H9 (cell line): ENCODE results near the gene PLD1. TPM values are rescaled to one million over a fixed set of nuclear protein-coding genes. Genes with fewer than 3 reads are reported as not detected.

Experiments used
- DNase-seq: peaks from one replicate; pipeline ENCODE4 v3.0.0-alpha.2; 2017
- H2AFZ ChIP-seq: one replicate; pipeline ENCODE4 v1.6.1; 2013; ENCODE audit warnings: mild to moderate bottlenecking, low read length, control low read depth, moderate library complexity
- H2AK5ac ChIP-seq: 2 replicates; pipeline ENCODE4 v1.6.1; 2013; ENCODE audit warnings: low read length, control low read depth, mixed read lengths; ENCODE audit not compliant: insufficient read length
- H2BK120ac ChIP-seq: one replicate; pipeline ENCODE4 v1.6.1; 2013; ENCODE audit warnings: low read depth, mild to moderate bottlenecking, low read length, control low read depth, inconsistent platforms; ENCODE audit not compliant: poor library complexity, severe bottlenecking
- H2BK12ac ChIP-seq: 2 replicates; pipeline ENCODE4 v1.6.1; 2013; ENCODE audit warnings: low read length, control low read depth, mixed read lengths, low read depth; ENCODE audit not compliant: insufficient read length
- H2BK15ac ChIP-seq: 2 replicates; pipeline ENCODE4 v1.6.1; 2013; ENCODE audit warnings: low read depth, low read length, control low read depth
- H2BK20ac ChIP-seq: one replicate; pipeline ENCODE4 v1.6.1; 2013; ENCODE audit warnings: low read depth, mild to moderate bottlenecking, low read length, control low read depth, inconsistent platforms; ENCODE audit not compliant: poor library complexity, severe bottlenecking
- H2BK5ac ChIP-seq: 2 replicates; pipeline ENCODE4 v1.6.1; 2013; ENCODE audit warnings: low read length, control low read depth, mixed read lengths; ENCODE audit not compliant: insufficient read length
- H3K14ac ChIP-seq: 2 replicates; pipeline ENCODE4 v1.6.1; 2013; ENCODE audit warnings: low read length, control low read depth; ENCODE audit not compliant: insufficient read depth
- H3K18ac ChIP-seq: 2 replicates; pipeline ENCODE4 v1.6.1; 2013; ENCODE audit warnings: low read depth, mild to moderate bottlenecking, mixed read lengths, low read length, control low read depth; ENCODE audit not compliant: insufficient read length
- H3K23ac ChIP-seq: 2 replicates; pipeline ENCODE4 v1.6.1; 2013; ENCODE audit warnings: low read length, control low read depth, mixed read lengths, low read depth; ENCODE audit not compliant: insufficient read length
- H3K23me2 ChIP-seq: 2 replicates; pipeline ENCODE4 v1.6.1; 2013; ENCODE audit warnings: low read depth, mild to moderate bottlenecking, mixed read lengths, low read length, control low read depth; ENCODE audit not compliant: insufficient read length, poor library complexity, severe bottlenecking
- H3K27ac ChIP-seq: 2 replicates; pipeline ENCODE4 v1.5.1; 2013; ENCODE audit warnings: low read length, control low read depth, mixed read lengths, low read depth; ENCODE audit not compliant: insufficient read length
- H3K27me3 ChIP-seq: 2 replicates; pipeline ENCODE4 v1.6.1; 2013; ENCODE audit warnings: low read length, control low read depth, inconsistent platforms; ENCODE audit not compliant: insufficient read depth
- H3K4ac ChIP-seq: 2 replicates; pipeline ENCODE4 v1.6.1; 2013; ENCODE audit warnings: low read depth, mild to moderate bottlenecking, control low read depth, inconsistent platforms, low read length, moderate library complexity
- H3K4me1 ChIP-seq: 2 replicates; pipeline ENCODE4 v1.6.1; 2013; ENCODE audit warnings: low read length, control low read depth, inconsistent platforms; ENCODE audit not compliant: insufficient read depth
- H3K4me2 ChIP-seq: 2 replicates; pipeline ENCODE4 v1.6.1; 2013; ENCODE audit warnings: low read length, control low read depth, mixed read lengths; ENCODE audit not compliant: insufficient read length, insufficient read depth
- H3K56ac ChIP-seq: 2 replicates; pipeline ENCODE4 v1.6.1; 2013; ENCODE audit warnings: low read depth, mild to moderate bottlenecking, mixed read lengths, low read length, control low read depth; ENCODE audit not compliant: insufficient read length
- H3K79me1 ChIP-seq: 2 replicates; pipeline ENCODE4 v1.6.1; 2013; ENCODE audit warnings: low read depth, mild to moderate bottlenecking, moderate library complexity, low read length, control low read depth, inconsistent platforms; ENCODE audit not compliant: insufficient read depth, poor library complexity, severe bottlenecking
- H3K79me2 ChIP-seq: 2 replicates; pipeline ENCODE4 v1.6.1; 2013; ENCODE audit warnings: low read length, control low read depth, inconsistent platforms; ENCODE audit not compliant: insufficient read depth
- H3K9ac ChIP-seq: 2 replicates; pipeline ENCODE4 v1.6.1; 2013; ENCODE audit warnings: low read length, control low read depth, mixed read lengths; ENCODE audit not compliant: insufficient read length; ENCODE audit errors: extremely low read depth
- H3K9me3 ChIP-seq: one replicate; pipeline ENCODE4 v1.6.1; 2013; ENCODE audit warnings: low read depth, low read length, inconsistent platforms; ENCODE audit not compliant: control insufficient read depth
- H3T11ph ChIP-seq: one replicate; pipeline ENCODE4 v1.6.1; 2013; ENCODE audit warnings: mild to moderate bottlenecking, low read length, control low read depth, inconsistent platforms
- H4K20me1 ChIP-seq: one replicate; pipeline ENCODE4 v1.6.1; 2013; ENCODE audit not compliant: control insufficient read depth, insufficient read length, insufficient read depth
- H4K5ac ChIP-seq: 2 replicates; pipeline ENCODE4 v1.6.1; 2013; ENCODE audit warnings: low read depth, mild to moderate bottlenecking, mixed read lengths, low read length, control low read depth; ENCODE audit not compliant: insufficient read length
- H4K8ac ChIP-seq: replicated peaks from 2 replicates; pipeline ENCODE4 v1.6.1; 2013; ENCODE audit warnings: low read length, control low read depth, mixed read lengths, low read depth; ENCODE audit not compliant: insufficient read length
- H4K91ac ChIP-seq: 2 replicates; pipeline ENCODE4 v1.6.1; 2013; ENCODE audit warnings: low read depth, mild to moderate bottlenecking, moderate library complexity, mixed read lengths, low read length, control low read depth; ENCODE audit not compliant: insufficient read length
- H3K27ac Mint-ChIP-seq, 3 experiments: 2 replicates in 2 of 3; 3 replicates in 1 of 3; pipeline ENCODE4 v1.8.0; 2020 to 2021; ENCODE audit warnings: mixed read lengths in 3 of 3, mild to moderate bottlenecking in 1 of 3, moderate library complexity in 1 of 3
- H3K27me3 Mint-ChIP-seq: 2 replicates; pipeline ENCODE4 v1.8.0; 2021; ENCODE audit warnings: low read depth, mild to moderate bottlenecking, moderate library complexity, mixed read lengths
- H3K36me3 Mint-ChIP-seq, 3 experiments: 2 replicates in 2 of 3; 3 replicates in 1 of 3; pipeline ENCODE4 v1.8.0; 2020 to 2021; ENCODE audit warnings: low read depth in 3 of 3, mixed read lengths in 3 of 3; ENCODE audit not compliant: insufficient read depth in 1 of 3
- H3K4me1 Mint-ChIP-seq, 2 experiments: 2 replicates each; pipeline ENCODE4 v1.8.0; 2020; ENCODE audit warnings: mixed read lengths in 2 of 2
- H3K4me3 Mint-ChIP-seq, 2 experiments: 2 replicates in 1 of 2; 3 replicates in 1 of 2; pipeline ENCODE4 v1.8.0; 2020 to 2021; ENCODE audit warnings: mild to moderate bottlenecking in 2 of 2, mixed read lengths in 2 of 2, moderate library complexity in 1 of 2
- H3K9me3 Mint-ChIP-seq, 2 experiments: 2 replicates in 1 of 2; 3 replicates in 1 of 2; pipeline ENCODE4 v1.8.0; 2020; ENCODE audit warnings: mild to moderate bottlenecking in 2 of 2, mixed read lengths in 2 of 2, moderate library complexity in 1 of 2
- CTCF ChIP-seq: fragments of 200-600 bp; sonication (generic); conservative IDR thresholded peaks from 3 replicates; pipeline ENCODE4 v1.8.0; 2021; ENCODE audit warnings: antibody characterized with exemption, mild to moderate bottlenecking
- WGBS: extraction: QIAGEN DNeasy Blood & Tissue Kit; methylation state at CpG from one replicate; pipeline ENCODE4 v1.1.7; 2013; ENCODE audit warnings: missing lambda C conversion rate, low lambda C conversion rate, mixed read lengths; ENCODE audit not compliant: insufficient read length; ENCODE audit errors: extremely low coverage; 5-methylcytosine and 5-hydroxymethylcytosine counted together
- total RNA-seq: library from RNA; stranded (reverse); gene quantifications from 2 replicates; pipeline ENCODE4 v1.2.1, GENCODE V29; 2021

Gene PLD1
- total RNA-seq, 1 experiment from 2014 or later = 1.8 TPM

DNA sequence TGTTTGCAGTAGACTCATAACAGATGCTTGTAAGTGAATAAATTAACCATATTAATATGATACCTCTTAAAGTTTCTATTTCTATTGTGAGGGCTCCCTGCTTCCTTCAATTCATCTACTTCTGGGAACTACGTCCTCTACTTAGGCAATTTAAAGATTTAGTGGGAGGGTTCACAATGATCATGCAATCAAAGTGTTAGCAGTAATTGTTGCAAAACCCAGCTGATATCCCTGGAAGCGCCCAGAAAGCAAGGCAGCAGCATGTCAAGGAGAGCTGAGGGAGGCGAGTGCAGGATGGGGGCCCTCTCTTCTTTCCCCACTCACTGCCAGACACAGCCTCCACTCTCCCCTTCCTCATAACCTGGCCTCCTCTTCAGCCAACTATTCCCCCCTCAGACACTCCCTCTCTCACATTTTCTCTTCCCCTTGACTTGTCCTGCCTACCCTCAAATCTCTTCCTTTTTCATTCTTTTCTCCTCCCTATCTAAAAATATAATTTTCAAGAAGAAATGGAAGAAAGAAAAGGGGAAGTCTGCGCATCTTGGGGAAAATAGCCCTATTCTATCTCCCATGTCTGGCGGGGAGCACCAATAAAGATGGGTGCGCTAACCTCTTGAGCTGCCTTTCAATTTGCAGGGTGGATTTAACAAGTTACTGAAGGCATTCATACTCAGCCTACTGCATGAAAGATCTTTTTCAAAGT lies 39.5 kb upstream of the PLD1 start:
- no peak overlapping the region for H3K27ac ChIP-seq
- H3K27me3 ChIP-seq = no peaks in the 10 kb centered on the region
- no peaks in the 10 kb centered on the region for H3K23me2 ChIP-seq
- no peak overlapping the region for H2BK12ac ChIP-seq
- H4K8ac ChIP-seq = no peak overlapping the region
- WGBS = no CpG with 5 or more reads among the region's 6 CpGs
- no peak overlapping the region for H3K4me3 Mint-ChIP-seq
- no peak overlapping the region for H3K23ac ChIP-seq
- no peak overlapping the region for H4K91ac ChIP-seq
- H3T11ph ChIP-seq = no peak overlapping the region
- H2BK5ac ChIP-seq = no peak overlapping the region
- no peak overlapping the region for H3K14ac ChIP-seq
- peaks cover 24% of the 10 kb centered on the region in 2 experiments for H3K9me3 Mint-ChIP-seq
- no peak overlapping the region for H3K4me2 ChIP-seq
- no peak overlapping the region for H2BK15ac ChIP-seq
- H4K20me1 ChIP-seq = no peaks in the 10 kb centered on the region
- no peak overlapping the region for H3K56ac ChIP-seq
- H3K4ac ChIP-seq = no peak overlapping the region
- H2BK20ac ChIP-seq = no peak overlapping the region
- H3K27ac Mint-ChIP-seq = no peak overlapping the region
- H2BK120ac ChIP-seq = no peak overlapping the region
- no peak overlapping the region for H2AFZ ChIP-seq
- peaks cover 5 to 12% of the 10 kb centered on the region in 2 experiments; a peak in 2 of 4 replicates for H3K4me1 Mint-ChIP-seq
- H3K27me3 Mint-ChIP-seq = peaks cover 3% of the 10 kb centered on the region
- H3K36me3 Mint-ChIP-seq = peaks cover 11 to 25% (median 23%) of the 10 kb centered on the region in 3 experiments
- H3K79me2 ChIP-seq = no peaks in the 10 kb centered on the region
- H3K79me1 ChIP-seq = no peaks in the 10 kb centered on the region
- no peak overlapping the region for H3K18ac ChIP-seq
- no peaks in the 10 kb centered on the region for H3K4me1 ChIP-seq
- DNase-seq = no peak
- no peak overlapping the region for H4K5ac ChIP-seq
- no peak for TF ChIP-seq CTCF
- peaks cover 7% of the 10 kb centered on the region for H3K9me3 ChIP-seq
- H3K9ac ChIP-seq = no peak overlapping the region
- no peak overlapping the region for H2AK5ac ChIP-seq
